Endothelial cell of umbilical vein (primary cell): ENCODE results near the gene UBASH3B. TPM values are rescaled to one million over a fixed set of nuclear protein-coding genes. Genes with fewer than 3 reads are reported as not detected.

ENCODE experiments used
- BruUV-seq: library from RNA; stranded (reverse); fragments of 400-500 nt; replicated peaks from 2 replicates; lab custom pipeline; 2021; lab: Mats Ljungman, UMichigan
- CTCF ChIA-PET: fragments of 300-600, 350-600 bp; sonication (Branson Sonifier 250); formaldehyde crosslinking; loops from one replicate; lab custom pipeline; 2021; ENCODE audit warnings: antibody characterized with exemption, inconsistent platforms; lab: Charles Lee
- POLR2A ChIA-PET: fragments of 300-600, 350-600 bp; sonication (Branson Sonifier 250); formaldehyde crosslinking; loops from one replicate; lab custom pipeline; 2021; ENCODE audit warnings: antibody characterized with exemption, inconsistent platforms; lab: Charles Lee
- DNase-seq: peaks from one replicate; pipeline ENCODE4 v3.0.0-alpha.2; 2011; ENCODE audit warnings: low read depth, low spot score
- FAIRE-seq: peaks from 2 replicates; lab custom pipeline; 2011; peaks lifted over from hg19 to GRCh38; lab: Jason Lieb, UNC
- H2AFZ ChIP-seq: 2 replicates; pipeline ENCODE4 v1.6.0; 2012; ENCODE audit warnings: low read depth, low read length, control low read depth, inconsistent platforms
- H3K27ac ChIP-seq: 2 replicates; pipeline ENCODE4 v1.5.1; 2011; ENCODE audit warnings: low read depth, mild to moderate bottlenecking, control low read depth, low read length, moderate library complexity; ENCODE audit not compliant: insufficient read depth
- H3K27me3 ChIP-seq, 2 experiments: 2 replicates each; pipeline versions ENCODE4 v1.6.0 to v1.6.1; 2011; ENCODE audit warnings: low read length in 2 of 2, mixed read lengths in 1 of 2; ENCODE audit not compliant: control insufficient read depth in 2 of 2, insufficient read depth in 2 of 2
- H3K36me3 ChIP-seq, 2 experiments: 2 replicates in 1 of 2; 3 replicates in 1 of 2; pipeline ENCODE4 v1.5.1; 2011; ENCODE audit warnings: low read length in 2 of 2, mild to moderate bottlenecking in 1 of 2, moderate library complexity in 1 of 2; ENCODE audit not compliant: control insufficient read depth in 2 of 2, insufficient read depth in 2 of 2; ENCODE audit errors: extremely low read depth in 1 of 2
- H3K4me1 ChIP-seq: 3 replicates; pipeline ENCODE4 v1.5.1; 2011; ENCODE audit warnings: mild to moderate bottlenecking, low read length; ENCODE audit not compliant: control insufficient read depth, insufficient read depth; ENCODE audit errors: extremely low read depth
- H3K4me2 ChIP-seq: 2 replicates; pipeline ENCODE4 v1.6.1; 2011; ENCODE audit warnings: low read length, control low read depth, mixed read lengths; ENCODE audit not compliant: insufficient read depth
- H3K4me3 ChIP-seq, 3 experiments: fragments of 200-600 bp in 1 of 3; sonication (generic), shearing (Covaris generic) in 1 of 3; replicated peaks in 1 of 3; 2 replicates each; pipeline ENCODE4 v1.5.1; 2011 to 2016; ENCODE audit warnings: control low read depth in 3 of 3, low read length in 3 of 3, mild to moderate bottlenecking in 2 of 3, inconsistent platforms in 1 of 3, low read depth in 1 of 3, moderate library complexity in 1 of 3; ENCODE audit not compliant: insufficient read depth in 1 of 3
- H3K79me2 ChIP-seq: 2 replicates; pipeline ENCODE4 v1.6.0; 2012; ENCODE audit warnings: low read length, inconsistent platforms; ENCODE audit not compliant: control insufficient read depth, insufficient read depth
- H3K9ac ChIP-seq: replicated peaks from 2 replicates; pipeline ENCODE3; 2011; ENCODE audit warnings: low read length, control low read depth; ENCODE audit not compliant: insufficient read depth; ENCODE audit errors: extremely low read depth
- H3K9me1 ChIP-seq: replicated peaks from 3 replicates; pipeline ENCODE4 v1.6.0; 2011; ENCODE audit warnings: mild to moderate bottlenecking, low read length; ENCODE audit not compliant: control insufficient read depth, insufficient read depth; ENCODE audit errors: extremely low read depth
- H3K9me3 ChIP-seq: replicated peaks from 2 replicates; pipeline ENCODE4 v1.5.1; 2012; ENCODE audit warnings: low read length, inconsistent platforms; ENCODE audit not compliant: control insufficient read depth, insufficient read depth
- H4K20me1 ChIP-seq: replicated peaks from 2 replicates; pipeline ENCODE3; 2011; ENCODE audit warnings: mild to moderate bottlenecking, low read length; ENCODE audit not compliant: control insufficient read depth, insufficient read depth; ENCODE audit errors: extremely low read depth
- EZH2 ChIP-seq: IDR thresholded peaks from 2 replicates; pipeline ENCODE4 v1.6.1; 2012; ENCODE audit warnings: borderline replicate concordance, low read depth, mild to moderate bottlenecking, moderate library complexity, low read length, inconsistent platforms; ENCODE audit not compliant: severe bottlenecking
- FOS ChIP-seq: IDR thresholded peaks from 2 replicates; pipeline ENCODE4 v1.6.1; 2011; ENCODE audit warnings: mild to moderate bottlenecking, low read length, moderate library complexity, borderline replicate concordance; ENCODE audit not compliant: insufficient read depth
- GATA2 ChIP-seq: IDR thresholded peaks from 2 replicates; pipeline ENCODE4 v1.7.0; 2011; ENCODE audit warnings: low read depth, mild to moderate bottlenecking, moderate library complexity, mixed read lengths, low read length; ENCODE audit not compliant: insufficient read length, insufficient read depth
- JUN ChIP-seq: IDR thresholded peaks from 2 replicates; pipeline ENCODE4 v1.6.1; 2011; ENCODE audit warnings: borderline replicate concordance, low read depth; ENCODE audit not compliant: insufficient read length, insufficient read depth
- MYC ChIP-seq: IDR thresholded peaks from one replicate; pipeline ENCODE4 v1.6.1; 2011; ENCODE audit warnings: mild to moderate bottlenecking, low read depth, low read length
- POLR2A ChIP-seq: IDR thresholded peaks from 2 replicates; pipeline ENCODE4 v1.6.1; 2012; ENCODE audit warnings: low read depth, mild to moderate bottlenecking, control low read depth, low read length
- POLR2AphosphoS5 ChIP-seq: IDR thresholded peaks from 2 replicates; pipeline ENCODE4 v1.6.1; 2012; ENCODE audit warnings: low read depth, mild to moderate bottlenecking, control low read depth, low read length, moderate library complexity; ENCODE audit not compliant: insufficient read depth
- dilution Hi-C: fragments of 300-500 bp; cut with MboI; formaldehyde crosslinking; loops from one replicate; pipeline ENCODE4 v1.15.0; 2019; ENCODE audit warnings: low sequenced_read_pairs; ENCODE audit not compliant: extremely low pct_ligation_motif_present
- intact Hi-C: fragments of 100-400 bp; cut with micrococcal nuclease; formaldehyde crosslinking; loops from one replicate; pipeline ENCODE4 v1.10.0; 2022
- polyA plus RNA-seq, 4 experiments: library from polyadenylated mRNA; depleted of rRNA in 3 of 4; stranded (reverse) in 3 of 4; unstranded in 1 of 4; fragments of >200 nt; gene quantifications; 2 replicates each; pipeline versions ENCODE4 v1.2.1 to v1.2.3, GENCODE V29; 2011 to 2012; ENCODE audit warnings: missing spikeins in 1 of 4
- total RNA-seq: library from RNA; stranded (reverse); gene quantifications from 2 replicates; pipeline ENCODE4 v1.2.3, GENCODE V29; 2021
- TF ChIP-seq, protein P1 (sequence below), 2 donors: IDR thresholded peaks; 1 replicate in 1 of 2; 2 replicates in 1 of 2; pipeline ENCODE4 v1.5.1; 2011; ENCODE audit warnings: low read length in 2 of 2, mild to moderate bottlenecking in 2 of 2, moderate library complexity in 2 of 2, control low read depth in 1 of 2, inconsistent platforms in 1 of 2, low read depth in 1 of 2; ENCODE audit not compliant: insufficient read depth in 1 of 2; ENCODE audit errors: extremely low read depth in 1 of 2

Gene UBASH3B
- total and polyA plus RNA-seq, 2 donors (not counting 3 experiments of a cell fraction or from before 2014, with no cell fraction given): 23.7 to 38.1 TPM

GRCh38 chr11:122685041-122685440 lies 29.5 kb downstream of the UBASH3B start:
- Histone ChIP-seq H3K9ac (no peak overlapping the region), H3K36me3 (no peaks in the 10 kb centered on the region), H2AFZ (no peak overlapping the region), H3K9me3 (no peaks in the 10 kb centered on the region), H3K79me2 (peaks cover 6% of the 10 kb centered on the region), H3K4me3 (no peak overlapping the region), H3K27ac (no peak overlapping the region), H4K20me1 (peaks cover 2% of the 10 kb centered on the region), H3K4me2 (no peak overlapping the region), H3K9me1 (no peaks in the 10 kb centered on the region), H3K4me1 (no peaks in the 10 kb centered on the region), H3K27me3 (no peaks in the 10 kb centered on the region)
- FAIRE-seq: no peak
- dilution Hi-C loops: no loop called here
- no TSS peak for BruUV-seq
- no peak for TF ChIP-seq POLR2A
- TF ChIP-seq POLR2AphosphoS5: no peak
- TF ChIP-seq FOS: no peak
- no peak for TF ChIP-seq JUN
- TF ChIP-seq GATA2: no peak
- TF ChIP-seq EZH2: no peak
- no peak for TF ChIP-seq MYC
- TF ChIP-seq, protein P1, sequence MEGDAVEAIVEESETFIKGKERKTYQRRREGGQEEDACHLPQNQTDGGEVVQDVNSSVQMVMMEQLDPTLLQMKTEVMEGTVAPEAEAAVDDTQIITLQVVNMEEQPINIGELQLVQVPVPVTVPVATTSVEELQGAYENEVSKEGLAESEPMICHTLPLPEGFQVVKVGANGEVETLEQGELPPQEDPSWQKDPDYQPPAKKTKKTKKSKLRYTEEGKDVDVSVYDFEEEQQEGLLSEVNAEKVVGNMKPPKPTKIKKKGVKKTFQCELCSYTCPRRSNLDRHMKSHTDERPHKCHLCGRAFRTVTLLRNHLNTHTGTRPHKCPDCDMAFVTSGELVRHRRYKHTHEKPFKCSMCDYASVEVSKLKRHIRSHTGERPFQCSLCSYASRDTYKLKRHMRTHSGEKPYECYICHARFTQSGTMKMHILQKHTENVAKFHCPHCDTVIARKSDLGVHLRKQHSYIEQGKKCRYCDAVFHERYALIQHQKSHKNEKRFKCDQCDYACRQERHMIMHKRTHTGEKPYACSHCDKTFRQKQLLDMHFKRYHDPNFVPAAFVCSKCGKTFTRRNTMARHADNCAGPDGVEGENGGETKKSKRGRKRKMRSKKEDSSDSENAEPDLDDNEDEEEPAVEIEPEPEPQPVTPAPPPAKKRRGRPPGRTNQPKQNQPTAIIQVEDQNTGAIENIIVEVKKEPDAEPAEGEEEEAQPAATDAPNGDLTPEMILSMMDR (IDR thresholded peaks at IDR 0.05; ENCODE audit: extremely low read depth in 1 of 2, insufficient read depth in 1 of 2, low read depth in 1 of 2, low read length in 2 of 2): no peak
- POLR2A ChIA-PET: no interaction called here
- intact Hi-C loops: no loop called here
- no peak for DNase-seq
- CTCF ChIA-PET: interaction anchor here (1.2 to 2.2 kb wide), 2 partner anchors 27 to 96 kb away, joined by 3 to 8 read pairs; no protein-coding TSS in a partner anchor
